H1 (cell line): ENCODE data around the gene ARHGEF7.

Experiments used
- CBX5 ChIP-seq: fragments of 300-800, 300-1000 bp; sonication (generic); IDR thresholded peaks from 2 replicates; pipeline ENCODE4 v1.7.1; 2016; ENCODE audit warnings: antibody characterized with exemption, low read length, low read depth
- EZH2 ChIP-seq: fragments of 200-600 bp; sonication (generic); IDR thresholded peaks from 2 replicates; pipeline ENCODE4 v1.7.1; 2012; ENCODE audit warnings: low read depth, mild to moderate bottlenecking, moderate library complexity, low read length, inconsistent platforms; ENCODE audit not compliant: severe bottlenecking
- JUND ChIP-seq: IDR thresholded peaks from 2 replicates; pipeline ENCODE4 v1.6.1; 2011; ENCODE audit warnings: mild to moderate bottlenecking, improper control_type of control experiment, low read length
- POLR2A ChIP-seq, 2 experiments: IDR thresholded peaks; 1 replicate in 1 of 2; 2 replicates in 1 of 2; pipeline ENCODE4 v1.6.1; 2011; ENCODE audit warnings: low read depth in 2 of 2, low read length in 2 of 2, mild to moderate bottlenecking in 2 of 2; ENCODE audit errors: control extremely low read depth in 1 of 2
- RAD21 ChIP-seq, 2 experiments: IDR thresholded peaks in 1 of 2; conservative IDR thresholded peaks in 1 of 2; 2 replicates each; pipeline ENCODE4 v1.6.1; 2011; ENCODE audit warnings: low read depth in 2 of 2, low read length in 2 of 2, improper control_type of control experiment in 1 of 2, inconsistent platforms in 1 of 2, mild to moderate bottlenecking in 1 of 2, moderate library complexity in 1 of 2
- SRF ChIP-seq: IDR thresholded peaks from 2 replicates; pipeline ENCODE4 v1.6.1; 2011; ENCODE audit warnings: mild to moderate bottlenecking, low read depth, low read length, moderate library complexity
- TF ChIP-seq, protein P1 (sequence below), 3 experiments: IDR thresholded peaks; 1 replicate in 2 of 3; 2 replicates in 1 of 3; pipeline versions ENCODE4 v1.5.1 to v1.6.1; 2011; ENCODE audit warnings: low read length in 3 of 3, mild to moderate bottlenecking in 3 of 3, inconsistent platforms in 2 of 3, low read depth in 1 of 3, moderate library complexity in 1 of 3; ENCODE audit not compliant: insufficient read depth in 1 of 3; ENCODE audit errors: control extremely low read depth in 1 of 3

DNA sequence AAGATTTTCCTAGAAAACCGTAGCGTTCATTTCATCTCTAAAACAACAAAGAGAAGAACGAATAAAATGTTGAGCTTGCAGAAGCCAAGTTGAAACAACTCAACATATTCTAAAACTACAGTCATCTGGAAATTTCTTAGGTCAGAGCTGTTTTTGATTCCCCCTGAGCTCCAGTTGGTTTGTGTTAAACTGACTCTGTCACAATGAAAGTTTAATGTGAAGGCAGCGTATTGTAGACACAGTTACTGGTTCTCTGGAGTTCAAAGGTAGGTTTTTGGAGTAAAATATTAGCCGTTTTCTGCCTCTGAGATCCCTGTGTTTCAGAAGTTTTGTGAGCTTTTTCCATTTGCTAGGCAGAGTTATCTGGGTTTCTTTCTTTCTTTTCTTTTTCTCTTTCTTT lies 2.2 kb downstream of the ARHGEF7 start:
- TF ChIP-seq POLR2A (IDR thresholded peaks at IDR 0.05; ENCODE audit: control extremely low read depth in 1 of 2, low read depth in 2 of 2, low read length in 2 of 2) (no peak), CBX5 (no peak), EZH2 (no peak), SRF (no peak), JUND (no peak), RAD21 (IDR thresholded peaks at IDR 0.05 in 1 of 2, conservative IDR thresholded peaks at IDR 0.05 in 1 of 2; ENCODE audit: low read depth in 2 of 2, low read length in 2 of 2) (no peak)
- TF ChIP-seq, protein P1, sequence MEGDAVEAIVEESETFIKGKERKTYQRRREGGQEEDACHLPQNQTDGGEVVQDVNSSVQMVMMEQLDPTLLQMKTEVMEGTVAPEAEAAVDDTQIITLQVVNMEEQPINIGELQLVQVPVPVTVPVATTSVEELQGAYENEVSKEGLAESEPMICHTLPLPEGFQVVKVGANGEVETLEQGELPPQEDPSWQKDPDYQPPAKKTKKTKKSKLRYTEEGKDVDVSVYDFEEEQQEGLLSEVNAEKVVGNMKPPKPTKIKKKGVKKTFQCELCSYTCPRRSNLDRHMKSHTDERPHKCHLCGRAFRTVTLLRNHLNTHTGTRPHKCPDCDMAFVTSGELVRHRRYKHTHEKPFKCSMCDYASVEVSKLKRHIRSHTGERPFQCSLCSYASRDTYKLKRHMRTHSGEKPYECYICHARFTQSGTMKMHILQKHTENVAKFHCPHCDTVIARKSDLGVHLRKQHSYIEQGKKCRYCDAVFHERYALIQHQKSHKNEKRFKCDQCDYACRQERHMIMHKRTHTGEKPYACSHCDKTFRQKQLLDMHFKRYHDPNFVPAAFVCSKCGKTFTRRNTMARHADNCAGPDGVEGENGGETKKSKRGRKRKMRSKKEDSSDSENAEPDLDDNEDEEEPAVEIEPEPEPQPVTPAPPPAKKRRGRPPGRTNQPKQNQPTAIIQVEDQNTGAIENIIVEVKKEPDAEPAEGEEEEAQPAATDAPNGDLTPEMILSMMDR (IDR thresholded peaks at IDR 0.05; ENCODE audit: control extremely low read depth in 1 of 3, insufficient read depth in 1 of 3, low read depth in 1 of 3, low read length in 3 of 3), result no peak
